H1 (cell line): ENCODE results near the gene BCAS3.

Experiments
- BRCA1 ChIP-seq: IDR thresholded peaks from 2 replicates; pipeline ENCODE4 v1.6.1; 2012; ENCODE audit warnings: low read depth, low read length, improper control_type of control experiment
- CBX8 ChIP-seq: fragments of 300-800, 300-1000 bp; sonication (generic); IDR thresholded peaks from 2 replicates; pipeline ENCODE4 v1.7.1; 2016; ENCODE audit warnings: low read depth, low read length, borderline replicate concordance
- CTCF ChIP-seq, 3 experiments: IDR thresholded peaks; 1 replicate in 2 of 3; 2 replicates in 1 of 3; pipeline versions ENCODE4 v1.5.1 to v1.6.1; 2011; ENCODE audit warnings: low read length in 3 of 3, mild to moderate bottlenecking in 3 of 3, inconsistent platforms in 2 of 3, low read depth in 1 of 3, moderate library complexity in 1 of 3; ENCODE audit not compliant: insufficient read depth in 1 of 3; ENCODE audit errors: control extremely low read depth in 1 of 3
- JUND ChIP-seq: IDR thresholded peaks from 2 replicates; pipeline ENCODE4 v1.6.1; 2011; ENCODE audit warnings: mild to moderate bottlenecking, improper control_type of control experiment, low read length
- KDM1A ChIP-seq: fragments of 200-600, 300-600 bp; sonication (generic); IDR thresholded peaks from 2 replicates; pipeline ENCODE4 v1.7.1; 2016; ENCODE audit warnings: mild to moderate bottlenecking, low read length, borderline replicate concordance
- POLR2A ChIP-seq, 2 experiments: IDR thresholded peaks; 1 replicate in 1 of 2; 2 replicates in 1 of 2; pipeline ENCODE4 v1.6.1; 2011; ENCODE audit warnings: low read depth in 2 of 2, low read length in 2 of 2, mild to moderate bottlenecking in 2 of 2; ENCODE audit errors: control extremely low read depth in 1 of 2
- SP1 ChIP-seq: IDR thresholded peaks from 2 replicates; pipeline ENCODE4 v1.6.1; 2011; ENCODE audit warnings: low read depth, low read length

GRCh38 chr17:60832151-60832585 is 154.5 kb downstream of the BCAS3 start:
- TF ChIP-seq CTCF (IDR thresholded peaks at IDR 0.05; ENCODE audit: control extremely low read depth in 1 of 3, insufficient read depth in 1 of 3, low read depth in 1 of 3, low read length in 3 of 3), result no peak
- TF ChIP-seq POLR2A (IDR thresholded peaks at IDR 0.05; ENCODE audit: control extremely low read depth in 1 of 2, low read depth in 2 of 2, low read length in 2 of 2), result no peak
- TF ChIP-seq CBX8, result no peak
- no peak for TF ChIP-seq JUND
- TF ChIP-seq BRCA1, result no peak
- no peak for TF ChIP-seq SP1
- no peak for TF ChIP-seq KDM1A
